ENCODE data around the gene PCK1. TPM values are rescaled to one million over a fixed set of nuclear protein-coding genes. Genes with fewer than 3 reads are reported as not detected.

The PCK1 gene
- total and polyA plus RNA-seq, 2 of the 8 experiments (the other 6 are each of a cell fraction or from before 2014, with no cell fraction given) = not detected

GRCh38 chr20:57600320-57601210 lies 39.7 kb downstream of the PCK1 start (continued):
- TF ChIP-seq TEAD4 (IDR thresholded peaks at IDR 0.05; ENCODE audit: low read depth, low read length) = no peak

Measured in H1 (cell line).